KOPT-K1 (cell line): ENCODE results near the gene ATP6V0E2.
"Not testable (repeated sequence)": the region's sequence is repeated elsewhere in the genome, so short reads cannot be mapped to it uniquely, and the experiment has no call there.

Experiments
- H3K27ac ChIP-seq: fragments of 200-600 bp; sonication (generic); 2 replicates; pipeline ENCODE4 v1.5.1; 2016; ENCODE audit warnings: antibody characterized with exemption, mild to moderate bottlenecking, low read depth, low read length; ENCODE audit not compliant: poor library complexity, severe bottlenecking
- H3K36me3 ChIP-seq: fragments of 200-600 bp; sonication (generic); 2 replicates; pipeline ENCODE4 v1.5.1; 2017; ENCODE audit warnings: antibody characterized with exemption, mild to moderate bottlenecking, low read length, moderate library complexity; ENCODE audit not compliant: insufficient read depth
- H3K9me3 ChIP-seq: fragments of 200-600 bp; sonication (generic); 2 replicates; pipeline ENCODE4 v1.5.1; 2017; ENCODE audit warnings: antibody characterized with exemption, low read length, mild to moderate bottlenecking; ENCODE audit not compliant: insufficient read depth, poor library complexity, severe bottlenecking

ATP6V0E2 gene

GRCh38 chr7:149873074-149873969, at the start of gene ATP6V0E2:
Gene ATP6V0E2, plus strand, starts transcription at chr7:149873969. Its CDS starts 97 bp downstream, at chr7:149874066.
- Histone ChIP-seq H3K36me3 (no peaks in the 10 kb centered on the region), H3K27ac (peak within 1 kb of the TSS; percentile 11), H3K9me3 (no peaks in the 10 kb centered on the region)

DNA sequence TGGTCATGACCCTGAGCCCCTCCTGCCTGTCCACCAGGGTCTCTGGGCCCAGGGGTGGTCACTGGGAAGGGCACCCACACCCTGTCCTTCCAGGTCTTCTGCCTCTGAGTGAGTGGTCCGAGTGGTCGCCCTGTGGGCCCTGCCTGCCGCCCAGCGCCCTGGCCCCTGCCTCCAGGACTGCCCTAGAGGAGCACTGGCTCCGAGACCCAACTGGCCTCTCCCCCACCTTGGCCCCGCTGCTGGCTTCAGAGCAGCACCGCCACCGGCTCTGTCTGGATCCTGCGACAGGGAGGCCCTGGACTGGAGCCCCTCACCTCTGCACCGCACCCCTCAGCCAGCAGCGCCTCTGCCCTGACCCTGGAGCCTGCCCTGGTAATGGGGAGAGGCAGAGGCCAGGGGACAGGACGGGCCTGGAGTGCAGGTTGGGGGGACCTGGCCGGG, 49.4 kb upstream of the ATP6V0E2 start:
- Histone ChIP-seq H3K36me3 (no peaks in the 10 kb centered on the region), H3K27ac (no peak overlapping the region), H3K9me3 (no peaks in the 10 kb centered on the region)

- Histone ChIP-seq H3K27ac (no peak overlapping the region), H3K36me3 (no peaks in the 10 kb centered on the region), H3K9me3 (no peaks in the 10 kb centered on the region)
Measured at GRCh38 chr7:149824748-149825566, 48.8 kb upstream of the ATP6V0E2 start.

DNA sequence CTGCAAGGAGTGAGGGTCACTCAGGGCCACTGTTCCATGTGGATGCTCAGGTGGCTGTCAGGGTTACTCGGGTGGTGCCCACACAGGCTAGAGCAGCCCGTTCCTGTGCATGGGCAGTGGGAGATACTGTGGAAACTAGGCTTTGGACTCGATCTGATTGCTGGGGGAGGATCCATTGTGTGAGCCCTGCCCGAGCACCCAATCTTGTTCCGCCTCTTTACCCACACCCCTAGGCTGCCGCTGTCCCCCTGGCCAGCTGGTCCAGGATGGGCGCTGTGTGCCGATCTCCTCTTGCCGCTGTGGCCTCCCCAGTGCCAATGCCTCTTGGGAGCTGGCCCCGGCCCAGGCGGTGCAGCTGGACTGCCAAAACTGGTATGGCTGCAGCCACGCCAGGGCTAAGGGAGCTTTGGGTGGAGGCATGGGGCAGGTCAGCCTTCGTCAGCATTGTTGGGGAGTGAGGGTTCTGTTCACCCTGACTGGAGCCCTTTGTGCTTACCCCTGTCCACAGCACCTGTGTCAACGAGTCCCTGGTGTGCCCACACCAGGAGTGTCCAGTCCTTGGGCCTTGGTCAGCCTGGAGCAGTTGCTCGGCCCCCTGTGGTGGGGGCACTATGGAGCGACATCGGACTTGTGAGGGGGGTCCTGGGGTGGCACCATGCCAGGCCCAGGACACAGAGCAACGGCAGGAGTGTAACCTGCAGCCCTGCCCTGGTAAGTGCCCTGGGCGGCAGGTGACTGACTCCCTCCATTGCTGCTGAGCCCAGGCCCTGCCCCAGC, 48.0 kb upstream of the ATP6V0E2 start:
- no peaks in the 10 kb centered on the region for H3K9me3 ChIP-seq
- no peak overlapping the region for H3K27ac ChIP-seq
- H3K36me3 ChIP-seq, result no peaks in the 10 kb centered on the region

DNA sequence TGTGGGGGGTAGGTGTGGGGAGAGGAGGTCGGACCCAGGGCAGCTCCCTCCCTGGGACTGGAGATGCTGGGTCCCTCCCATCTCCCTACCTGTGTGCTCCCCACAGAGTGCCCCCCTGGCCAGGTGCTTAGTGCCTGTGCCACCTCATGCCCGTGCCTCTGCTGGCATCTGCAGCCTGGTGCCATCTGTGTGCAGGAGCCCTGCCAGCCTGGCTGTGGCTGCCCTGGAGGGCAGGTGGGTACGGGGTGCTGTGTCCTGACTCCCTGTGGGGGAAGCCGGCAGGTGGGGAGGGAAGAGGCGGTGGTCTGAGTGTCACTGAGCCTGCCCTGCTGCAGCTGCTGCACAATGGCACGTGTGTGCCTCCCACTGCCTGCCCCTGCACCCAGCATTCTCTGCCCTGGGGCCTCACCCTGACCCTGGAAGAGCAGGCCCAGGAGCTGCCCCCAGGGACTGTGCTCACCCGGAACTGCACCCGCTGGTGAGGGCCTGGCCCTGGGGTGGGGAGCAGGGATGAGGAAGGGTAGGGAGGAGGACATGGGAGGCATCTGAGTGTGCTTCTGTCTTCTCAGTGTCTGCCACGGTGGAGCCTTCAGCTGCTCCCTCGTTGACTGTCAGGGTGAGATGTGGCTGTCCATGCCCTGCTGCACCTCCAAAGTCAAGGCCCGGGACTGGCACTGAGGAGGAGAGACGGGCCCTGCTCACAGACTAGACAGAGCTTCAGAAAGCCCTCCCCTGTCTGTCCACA, 47.3 kb upstream of the ATP6V0E2 start:
- H3K9me3 ChIP-seq, result no peaks in the 10 kb centered on the region
- no peak overlapping the region for H3K27ac ChIP-seq
- H3K36me3 ChIP-seq, result no peaks in the 10 kb centered on the region

GRCh38 chr7:149827089-149827981, 46.4 kb upstream of the ATP6V0E2 start:
- Histone ChIP-seq H3K36me3 (no peaks in the 10 kb centered on the region), H3K9me3 (no peaks in the 10 kb centered on the region), H3K27ac (no peak overlapping the region)

GRCh38 chr7:149828357-149829309, 45.1 kb upstream of the ATP6V0E2 start:
- H3K27ac ChIP-seq, result no peak overlapping the region
- no peaks in the 10 kb centered on the region for H3K36me3 ChIP-seq
- no peaks in the 10 kb centered on the region for H3K9me3 ChIP-seq

GRCh38 chr7:149830527-149830926, 43.2 kb upstream of the ATP6V0E2 start:
- not testable (repeated sequence) for H3K36me3 ChIP-seq, H3K27ac ChIP-seq, H3K9me3 ChIP-seq

GRCh38 chr7:149830997-149831740, 42.6 kb upstream of the ATP6V0E2 start:
- Histone ChIP-seq H3K9me3 (no peaks in the 10 kb centered on the region), H3K27ac (no peak overlapping the region), H3K36me3 (no peaks in the 10 kb centered on the region)

DNA sequence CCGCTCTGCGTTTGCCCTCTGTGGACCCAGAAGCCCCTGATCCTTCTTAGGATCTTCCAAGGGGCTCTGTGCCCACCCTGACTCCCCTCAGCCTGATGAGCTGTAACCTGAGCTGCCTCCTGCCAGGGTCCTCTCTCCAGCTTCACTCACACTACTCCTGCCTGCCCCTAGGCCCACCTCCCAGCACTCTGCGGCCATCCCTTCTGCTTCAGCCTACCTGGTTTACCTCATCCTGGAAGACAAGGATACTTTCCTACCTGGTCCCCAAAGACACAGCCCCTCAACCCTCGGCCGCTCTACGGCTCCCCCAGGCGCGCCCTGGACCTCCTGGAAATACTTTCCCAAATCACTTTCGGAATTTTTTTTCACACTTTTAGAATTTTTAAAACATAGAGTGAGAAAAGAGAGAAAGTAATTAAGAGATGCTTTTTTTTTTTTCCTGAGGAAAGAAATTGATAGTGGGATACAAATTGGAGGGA, 42.0 kb upstream of the ATP6V0E2 start:
- H3K36me3 ChIP-seq, result no peaks in the 10 kb centered on the region
- H3K9me3 ChIP-seq, result no peaks in the 10 kb centered on the region
- H3K27ac ChIP-seq, result no peak overlapping the region

- Histone ChIP-seq H3K27ac (no peak overlapping the region), H3K36me3 (no peaks in the 10 kb centered on the region), H3K9me3 (no peaks in the 10 kb centered on the region)
Measured at GRCh38 chr7:149832332-149833041, 41.3 kb upstream of the ATP6V0E2 start.
